Measurements from ENCODE around the gene JARID2. TPM values are rescaled to one million over a fixed set of nuclear protein-coding genes. Genes with fewer than 3 reads are reported as not detected.

Gene JARID2
- total and polyA plus RNA-seq, 10 of the 15 experiments (the other 5 are each of a cell fraction or from before 2014, with no cell fraction given): 4.2 to 21.6 (median 11.7) TPM

DNA sequence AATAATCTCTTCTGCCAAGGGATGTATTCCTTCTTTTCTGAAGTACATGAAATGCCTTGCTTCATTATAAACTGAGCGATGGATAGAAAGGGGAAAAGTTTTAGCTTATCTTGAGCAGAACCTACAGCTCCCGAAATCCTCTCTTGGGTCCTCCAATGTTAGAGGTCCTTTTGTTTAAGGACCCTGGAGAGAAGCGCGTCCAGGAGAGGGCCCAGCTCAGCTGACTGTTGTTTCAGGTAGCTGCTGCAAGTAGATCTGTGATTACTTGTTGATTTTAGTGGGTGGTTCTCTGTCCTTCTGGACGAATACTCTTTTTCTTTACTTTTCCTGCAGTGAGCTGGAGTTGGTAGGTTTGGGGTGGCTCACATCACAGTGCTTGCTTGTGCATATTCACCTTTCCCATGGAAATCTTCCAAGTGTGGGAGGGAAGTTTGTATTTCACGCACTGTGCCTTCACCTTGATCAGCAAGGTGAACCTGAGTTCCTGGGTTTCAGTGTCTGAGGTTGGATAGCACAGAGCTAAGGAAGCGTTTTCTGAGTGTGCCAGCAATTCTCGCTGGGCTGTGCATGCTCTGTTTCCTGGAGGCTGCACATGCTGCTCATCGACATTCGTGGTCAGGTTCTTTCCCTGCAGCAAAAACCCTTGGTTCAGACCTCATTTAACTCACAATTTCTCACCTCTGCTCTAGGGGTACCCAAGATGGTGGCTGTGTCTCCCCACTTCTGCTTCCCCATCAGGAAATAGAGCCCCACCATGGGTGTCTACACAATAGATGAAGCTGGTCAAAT is 176.3 kb downstream of the JARID2 start:
- ChIA-PET RAD21 (ENCODE audit: unreplicated experiment) (interaction anchor here (0.8 to 6.2 kb wide), 26 partner anchors 11 to 692 kb away, joined by 3 to 54 read pairs (median 8); partner anchors contain the start of gene JARID2), CTCF (interaction anchor here (0.8 to 5.6 kb wide), 21 partner anchors 10 to 200 kb away, joined by 3 to 49 read pairs (median 4); no protein-coding TSS in a partner anchor), POLR2A (interaction anchor here (1.0 to 3.0 kb wide), 17 partner anchors 10 to 167 kb away, joined by 3 to 55 read pairs (median 6); no protein-coding TSS in a partner anchor), SMC1A (ENCODE audit: uncharacterized antibody, unreplicated experiment) (interaction anchor here (0.7 to 6.4 kb wide), 28 partner anchors 11 to 199 kb away, joined by 3 to 136 read pairs (median 7); no protein-coding TSS in a partner anchor)
- H3K27ac ChIP-seq (ENCODE audit: control insufficient read depth, insufficient read depth): peak overlapping the region; percentile 90
- H4K20me1 ChIP-seq (ENCODE audit: control insufficient read depth, insufficient read depth): no peaks in the 10 kb centered on the region
- no peak overlapping the region for H2AFZ ChIP-seq (ENCODE audit: control insufficient read depth, low read depth, low read length)
- peak overlapping the region; percentile 35; the same call in 1 of the 2 replicates for H3K9ac ChIP-seq (ENCODE audit: control insufficient read depth, insufficient read depth, low read length)
- in situ Hi-C loops (cut with MboI): no loop called here
- peaks cover 32% of the 10 kb centered on the region for H3K4me1 ChIP-seq (ENCODE audit: control insufficient read depth, insufficient read depth, low read length)
- intact Hi-C loops (cut with micrococcal nuclease; ENCODE audit: unreplicated experiment): no loop called here
- H3K79me2 ChIP-seq (ENCODE audit: control insufficient read depth, insufficient read depth, low read length): peaks cover 72% of the 10 kb centered on the region
- ATAC-seq (peak; percentile 84), FAIRE-seq (no peak), DNase-seq (ENCODE audit: low read depth, low spot score) (no peak)
- peaks cover 14% of the 10 kb centered on the region for H3K9me3 ChIP-seq (replicated peaks; ENCODE audit: control insufficient read depth, insufficient read depth, low read length)
- H3K36me3 ChIP-seq (ENCODE audit: control insufficient read depth in 2 of 2, insufficient read depth in 2 of 2, low read length in 1 of 2): peaks cover 7 to 8% of the 10 kb centered on the region in 2 experiments; a peak in 3 of 4 replicates
- H3K4me2 ChIP-seq (ENCODE audit: control insufficient read depth, insufficient read depth): peak overlapping the region; percentile 87
- WGBS (ENCODE audit: insufficient coverage, insufficient replicate concordance, low lambda C conversion rate, missing lambda C conversion rate): 51% methylated on average over 10 of the region's 10 CpGs
- no peaks in the 10 kb centered on the region for H3K27me3 ChIP-seq (replicated peaks in 1 of 2; ENCODE audit: control insufficient read depth in 2 of 2, insufficient read depth in 2 of 2, low read length in 1 of 2)
- no peak overlapping the region for H3K4me3 ChIP-seq
- no TSS peak for BruUV-seq (replicated peaks)
- TF ChIP-seq PAX5 (IDR thresholded peaks at IDR 0.05; ENCODE audit: borderline replicate concordance, low read depth, low read length): peak; percentile 62; the same call in 1 of the 2 replicates
- TF ChIP-seq YY1 (IDR thresholded peaks at IDR 0.05; ENCODE audit: low read depth, low read length): peak; percentile 86
- TF ChIP-seq MEF2B (IDR thresholded peaks at IDR 0.05; ENCODE audit: partially characterized antibody, poor library complexity, severe bottlenecking): peak; percentile 43
- peak in 1 of 2 experiments; percentile 59; a peak in 2 of 4 replicates for TF ChIP-seq ETV6 (conservative IDR thresholded peaks at IDR 0.05 in 1 of 2, IDR thresholded peaks at IDR 0.05 in 1 of 2; ENCODE audit: borderline replicate concordance in 1 of 2, low read depth in 1 of 2)
- TF ChIP-seq NR2C1 (IDR thresholded peaks at IDR 0.05): no peak
- TF ChIP-seq ZBTB33 (IDR thresholded peaks at IDR 0.05): peak; percentile 25; the same call in 1 of the 2 replicates
- no peak for TF ChIP-seq MEF2A (IDR thresholded peaks at IDR 0.05; ENCODE audit: insufficient read depth, low read depth, low read length)
- TF ChIP-seq IKZF1 (conservative IDR thresholded peaks at IDR 0.05): peak; percentile 70
- no peak for TF ChIP-seq SMAD1 (IDR thresholded peaks at IDR 0.05; ENCODE audit: low read depth, partially characterized antibody)
- TF ChIP-seq, protein P1, sequence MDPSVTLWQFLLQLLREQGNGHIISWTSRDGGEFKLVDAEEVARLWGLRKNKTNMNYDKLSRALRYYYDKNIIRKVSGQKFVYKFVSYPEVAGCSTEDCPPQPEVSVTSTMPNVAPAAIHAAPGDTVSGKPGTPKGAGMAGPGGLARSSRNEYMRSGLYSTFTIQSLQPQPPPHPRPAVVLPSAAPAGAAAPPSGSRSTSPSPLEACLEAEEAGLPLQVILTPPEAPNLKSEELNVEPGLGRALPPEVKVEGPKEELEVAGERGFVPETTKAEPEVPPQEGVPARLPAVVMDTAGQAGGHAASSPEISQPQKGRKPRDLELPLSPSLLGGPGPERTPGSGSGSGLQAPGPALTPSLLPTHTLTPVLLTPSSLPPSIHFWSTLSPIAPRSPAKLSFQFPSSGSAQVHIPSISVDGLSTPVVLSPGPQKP (IDR thresholded peaks at IDR 0.05; ENCODE audit: low read depth, low read length): no peak
- TF ChIP-seq, protein P2, sequence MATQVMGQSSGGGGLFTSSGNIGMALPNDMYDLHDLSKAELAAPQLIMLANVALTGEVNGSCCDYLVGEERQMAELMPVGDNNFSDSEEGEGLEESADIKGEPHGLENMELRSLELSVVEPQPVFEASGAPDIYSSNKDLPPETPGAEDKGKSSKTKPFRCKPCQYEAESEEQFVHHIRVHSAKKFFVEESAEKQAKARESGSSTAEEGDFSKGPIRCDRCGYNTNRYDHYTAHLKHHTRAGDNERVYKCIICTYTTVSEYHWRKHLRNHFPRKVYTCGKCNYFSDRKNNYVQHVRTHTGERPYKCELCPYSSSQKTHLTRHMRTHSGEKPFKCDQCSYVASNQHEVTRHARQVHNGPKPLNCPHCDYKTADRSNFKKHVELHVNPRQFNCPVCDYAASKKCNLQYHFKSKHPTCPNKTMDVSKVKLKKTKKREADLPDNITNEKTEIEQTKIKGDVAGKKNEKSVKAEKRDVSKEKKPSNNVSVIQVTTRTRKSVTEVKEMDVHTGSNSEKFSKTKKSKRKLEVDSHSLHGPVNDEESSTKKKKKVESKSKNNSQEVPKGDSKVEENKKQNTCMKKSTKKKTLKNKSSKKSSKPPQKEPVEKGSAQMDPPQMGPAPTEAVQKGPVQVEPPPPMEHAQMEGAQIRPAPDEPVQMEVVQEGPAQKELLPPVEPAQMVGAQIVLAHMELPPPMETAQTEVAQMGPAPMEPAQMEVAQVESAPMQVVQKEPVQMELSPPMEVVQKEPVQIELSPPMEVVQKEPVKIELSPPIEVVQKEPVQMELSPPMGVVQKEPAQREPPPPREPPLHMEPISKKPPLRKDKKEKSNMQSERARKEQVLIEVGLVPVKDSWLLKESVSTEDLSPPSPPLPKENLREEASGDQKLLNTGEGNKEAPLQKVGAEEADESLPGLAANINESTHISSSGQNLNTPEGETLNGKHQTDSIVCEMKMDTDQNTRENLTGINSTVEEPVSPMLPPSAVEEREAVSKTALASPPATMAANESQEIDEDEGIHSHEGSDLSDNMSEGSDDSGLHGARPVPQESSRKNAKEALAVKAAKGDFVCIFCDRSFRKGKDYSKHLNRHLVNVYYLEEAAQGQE (IDR thresholded peaks at IDR 0.05; ENCODE audit: low read depth, low read length): peak; percentile 66
- no peak for TF ChIP-seq STAT1 (conservative IDR thresholded peaks at IDR 0.05)
- TF ChIP-seq RCOR1 (conservative IDR thresholded peaks at IDR 0.05; ENCODE audit: low read depth, low read length): 0 out of 2 replicates have a peak, but pooled peaks have one; percentile 70
- peak; percentile 60; the same call in 1 of the 2 replicates for TF ChIP-seq NFIC (IDR thresholded peaks at IDR 0.05; ENCODE audit: low read depth, low read length)
